Subcutaneous adipose tissue (tissue), 4 donors: ENCODE results near the gene SCYL1. TPM values are rescaled to one million over a fixed set of nuclear protein-coding genes. Genes with fewer than 3 reads are reported as not detected.

Experiments used
- CTCF ChIP-seq: fragments of 450-650 bp; IDR thresholded peaks from one replicate; pipeline ENCODE4 v1.5.1; 2016; ENCODE audit warnings: low read depth, mild to moderate bottlenecking, control low read depth, antibody characterized with exemption, moderate library complexity
- total RNA-seq, 4 donors: library from RNA; depleted of rRNA; stranded (reverse); fragments of >200 nt; gene quantifications; one replicate each; pipeline ENCODE4 v1.1.0, GENCODE V29; 2016

Gene SCYL1
- total RNA-seq, 4 donors from 2014 or later: 63.1 to 85.3 (median 67.0) TPM

- TF ChIP-seq CTCF: no peak
Observed at GRCh38 chr11:65569164-65569972, 44.5 kb downstream of the SCYL1 start.

DNA sequence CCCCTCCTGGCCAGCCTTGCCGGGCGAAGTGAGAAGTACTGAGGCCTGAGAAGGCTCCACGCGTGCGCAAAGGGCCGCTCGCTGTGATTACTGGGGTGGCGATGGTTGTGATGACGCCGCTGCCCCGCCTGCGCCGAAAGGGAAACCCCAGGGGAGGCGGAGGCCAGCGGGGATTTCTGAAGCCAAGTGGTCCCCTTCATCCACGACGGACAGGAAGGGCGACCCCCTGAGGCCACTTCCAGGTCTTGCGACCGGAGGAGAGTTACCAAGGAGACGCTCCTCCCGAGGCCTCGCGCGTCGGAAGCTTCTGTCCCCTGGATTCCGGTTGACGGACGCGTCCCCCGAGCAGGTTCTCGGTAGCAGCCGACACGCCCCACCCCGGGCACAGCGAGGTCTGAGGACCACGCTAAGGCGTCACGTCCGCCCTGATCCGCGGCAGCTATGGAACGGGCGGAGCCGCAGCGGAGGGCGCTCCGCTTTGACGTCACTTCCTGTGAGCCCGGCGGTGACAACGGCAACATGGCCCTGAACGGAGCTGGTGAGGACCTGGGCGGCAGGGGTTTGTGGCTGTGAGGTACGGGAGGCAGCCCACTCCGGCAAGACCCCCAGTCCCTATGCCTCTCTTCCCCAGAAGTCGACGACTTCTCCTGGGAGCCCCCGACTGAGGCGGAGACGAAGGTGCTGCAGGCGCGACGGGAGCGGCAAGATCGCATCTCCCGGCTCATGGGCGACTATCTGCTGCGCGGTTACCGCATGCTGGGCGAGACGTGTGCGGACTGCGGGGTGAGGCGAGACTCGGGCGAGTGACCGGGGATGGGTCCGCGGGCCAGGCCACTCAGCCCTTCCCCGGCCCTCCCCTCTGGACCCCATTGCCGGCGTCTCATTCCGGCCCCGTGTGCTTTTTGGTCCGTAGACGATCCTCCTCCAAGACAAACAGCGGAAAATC lies 45.4 kb downstream of the SCYL1 start, which contains the start of gene ZNRD2:
ZNRD2 (plus strand) TSS at position 505 of the 946 bp plus-strand sequence; CDS start at position 520, 15 bp downstream.
- no peak for TF ChIP-seq CTCF

GRCh38 chr11:65571420-65571819 lies 46.5 kb downstream of the SCYL1 start:
- no peak for TF ChIP-seq CTCF

DNA sequence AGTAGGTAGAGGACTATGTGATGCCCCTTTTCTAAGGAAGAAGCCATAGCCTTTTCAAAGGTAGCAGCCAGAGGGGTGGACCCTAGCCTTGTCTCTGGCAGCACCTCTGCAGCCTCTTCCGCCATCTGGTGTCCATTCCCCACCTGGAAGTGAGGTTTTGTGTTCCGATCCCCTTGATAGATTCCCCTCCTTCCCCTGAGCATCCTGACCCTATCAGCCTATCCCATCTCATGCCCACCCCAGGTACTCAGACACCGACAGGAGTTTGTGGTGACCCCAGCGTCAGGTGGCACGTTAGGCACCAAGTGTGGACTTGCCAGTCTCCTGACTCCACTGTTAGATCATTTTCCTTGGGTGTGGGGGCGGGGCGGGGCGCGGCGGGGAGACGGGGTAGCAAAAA lies 47.1 kb downstream of the SCYL1 start:
- TF ChIP-seq CTCF: no peak

- TF ChIP-seq CTCF: no peak
Observed at GRCh38 chr11:65572356-65573051, 47.6 kb downstream of the SCYL1 start, which contains the start of gene FAM89B. FAM89B (plus strand) TSS chr11:65572538; CDS start chr11:65572670, 132 bp downstream.

- no peak for TF ChIP-seq CTCF
Observed at GRCh38 chr11:65573391-65574079, 48.7 kb downstream of the SCYL1 start.
